ENCODE measurements around the gene RANBP10. TPM values are rescaled to one million over a fixed set of nuclear protein-coding genes. Genes with fewer than 3 reads are reported as not detected.

The RANBP10 gene
- total and polyA plus RNA-seq, 2 of the 8 experiments (the other 6 are each of a cell fraction or from before 2014, with no cell fraction given) = 14.2 to 16.8 TPM

DNA sequence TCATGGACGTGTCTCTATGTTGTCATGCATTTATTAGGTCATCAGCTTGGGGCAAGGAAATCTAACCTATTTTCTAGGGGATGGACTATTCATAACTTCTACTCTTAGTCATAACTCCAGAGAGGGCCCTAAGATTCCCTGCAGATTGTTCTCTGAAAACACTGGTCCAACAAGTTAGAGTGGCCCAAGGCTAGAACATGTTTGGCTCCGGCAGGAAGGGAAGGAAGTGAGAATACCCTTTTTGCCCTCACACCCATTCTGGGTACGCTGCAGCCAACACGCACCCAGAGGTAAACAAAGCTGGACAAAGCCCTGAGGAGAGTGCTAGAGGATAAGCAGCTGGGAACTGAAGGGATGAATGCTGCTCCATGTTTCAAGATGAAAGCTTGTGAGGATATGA is 129.8 kb downstream of the RANBP10 start:
- Histone ChIP-seq H2BK5ac (ENCODE audit: low read depth, low read length) (no peak overlapping the region), H2BK12ac (ENCODE audit: low read depth, low read length) (no peak overlapping the region), H3K79me2 (ENCODE audit: control insufficient read depth in 1 of 2, insufficient read depth in 2 of 2, low read length in 2 of 2) (no peaks in the 10 kb centered on the region), H3K14ac (ENCODE audit: insufficient read length) (no peak overlapping the region), H3K79me1 (ENCODE audit: low read depth, low read length) (no peaks in the 10 kb centered on the region; the same call in none of the 2 replicates), H3K4ac (replicated peaks; ENCODE audit: insufficient read length, low read depth, low read length) (no peak overlapping the region), H3K9ac (replicated peaks in 1 of 4; ENCODE audit: extremely low read depth in 1 of 4, low read depth in 3 of 4, low read length in 3 of 4) (no peak overlapping the region), H2BK15ac (ENCODE audit: low read length) (no peak overlapping the region), H3K27me3 (replicated peaks in 1 of 4; ENCODE audit: control insufficient read depth in 3 of 4, extremely low read depth in 1 of 4, insufficient read depth in 3 of 4, low read length in 3 of 4) (no peaks in the 10 kb centered on the region), H3K9me3 (ENCODE audit: insufficient read depth in 2 of 2, low read depth in 1 of 2, low read length in 1 of 2) (no peaks in the 10 kb centered on the region), H3K56ac (replicated peaks; ENCODE audit: insufficient read length, low read depth, low read length) (no peak overlapping the region), H3K23me2 (ENCODE audit: low read depth, low read length) (no peaks in the 10 kb centered on the region), H3K4me1 (replicated peaks in 1 of 4; ENCODE audit: control insufficient read depth in 3 of 4, insufficient read depth in 4 of 4, low read length in 3 of 4) (peaks cover 0 to 3% (median 0%) of the 10 kb centered on the region in 4 experiments; a peak in 1 of 7 replicates), H4K8ac (ENCODE audit: extremely low read depth, insufficient read depth, low read length) (no peak overlapping the region), H3K27ac (ENCODE audit: low read depth, low read length) (no peak overlapping the region), H2AFZ (ENCODE audit: low read length) (no peak overlapping the region), H3K36me3 (ENCODE audit: control insufficient read depth in 2 of 4, insufficient read depth in 4 of 4, low read length in 3 of 4) (peaks cover 0 to 3% (median 0%) of the 10 kb centered on the region in 4 experiments; a peak in 1 of 8 replicates), H3K4me3 (ENCODE audit: extremely low read depth in 1 of 4, insufficient read depth in 2 of 4, low read depth in 3 of 4, low read length in 4 of 4) (no peak overlapping the region), H3K18ac (ENCODE audit: extremely low read depth, low read length) (no peak overlapping the region), H2BK120ac (replicated peaks; ENCODE audit: low read depth, low read length) (no peak overlapping the region), H3K23ac (ENCODE audit: insufficient read length) (no peak overlapping the region), H4K20me1 (replicated peaks in 1 of 2; ENCODE audit: control insufficient read depth in 1 of 2, insufficient read depth in 2 of 2, low read length in 2 of 2) (peaks cover 0 to 8% of the 10 kb centered on the region in 2 experiments), H4K91ac (replicated peaks; ENCODE audit: insufficient read length, low read length) (no peak overlapping the region), H2AK5ac (ENCODE audit: low read depth, low read length) (no peak overlapping the region), H4K5ac (ENCODE audit: insufficient read length, low read depth, low read length) (no peak overlapping the region), H3K4me2 (ENCODE audit: insufficient read depth in 1 of 2, low read depth in 2 of 2, low read length in 2 of 2) (no peak overlapping the region), H2BK20ac (ENCODE audit: low read length) (no peak overlapping the region)
- ChIA-PET POLR2A (ENCODE audit: partially characterized antibody) (interaction anchor here (0.6 to 0.9 kb wide), 3 partner anchors 38 to 157 kb away, joined by 3 to 4 read pairs (median 3); no protein-coding TSS in a partner anchor), CTCF (ENCODE audit: partially characterized antibody) (interaction anchor here (0.6 to 5.5 kb wide), 6 partner anchors 10 to 182 kb away, joined by 3 to 46 read pairs (median 3); partner anchors contain the start of genes C16orf86 and ENKD1)
- FAIRE-seq (no peak), DNase-seq (ENCODE audit: low read depth in 1 of 2, low spot score in 2 of 2) (no peak)
- TF ChIP-seq CBX5 (IDR thresholded peaks at IDR 0.05; ENCODE audit: low read depth, low read length) (no peak), NRF1 (IDR thresholded peaks at IDR 0.05; ENCODE audit: low read depth, low read length) (no peak), SP4 (IDR thresholded peaks at IDR 0.05; ENCODE audit: low read length) (no peak), CBX8 (IDR thresholded peaks at IDR 0.05; ENCODE audit: borderline replicate concordance, low read depth, low read length) (no peak), RAD21 (IDR thresholded peaks at IDR 0.05 in 1 of 2, conservative IDR thresholded peaks at IDR 0.05 in 1 of 2; ENCODE audit: low read depth in 2 of 2, low read length in 2 of 2) (no peak), HDAC2 (IDR thresholded peaks at IDR 0.05; ENCODE audit: borderline replicate concordance in 1 of 2, low read depth in 2 of 2, low read length in 2 of 2) (no peak)
- TF ChIP-seq, protein P1, sequence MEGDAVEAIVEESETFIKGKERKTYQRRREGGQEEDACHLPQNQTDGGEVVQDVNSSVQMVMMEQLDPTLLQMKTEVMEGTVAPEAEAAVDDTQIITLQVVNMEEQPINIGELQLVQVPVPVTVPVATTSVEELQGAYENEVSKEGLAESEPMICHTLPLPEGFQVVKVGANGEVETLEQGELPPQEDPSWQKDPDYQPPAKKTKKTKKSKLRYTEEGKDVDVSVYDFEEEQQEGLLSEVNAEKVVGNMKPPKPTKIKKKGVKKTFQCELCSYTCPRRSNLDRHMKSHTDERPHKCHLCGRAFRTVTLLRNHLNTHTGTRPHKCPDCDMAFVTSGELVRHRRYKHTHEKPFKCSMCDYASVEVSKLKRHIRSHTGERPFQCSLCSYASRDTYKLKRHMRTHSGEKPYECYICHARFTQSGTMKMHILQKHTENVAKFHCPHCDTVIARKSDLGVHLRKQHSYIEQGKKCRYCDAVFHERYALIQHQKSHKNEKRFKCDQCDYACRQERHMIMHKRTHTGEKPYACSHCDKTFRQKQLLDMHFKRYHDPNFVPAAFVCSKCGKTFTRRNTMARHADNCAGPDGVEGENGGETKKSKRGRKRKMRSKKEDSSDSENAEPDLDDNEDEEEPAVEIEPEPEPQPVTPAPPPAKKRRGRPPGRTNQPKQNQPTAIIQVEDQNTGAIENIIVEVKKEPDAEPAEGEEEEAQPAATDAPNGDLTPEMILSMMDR (IDR thresholded peaks at IDR 0.05; ENCODE audit: control extremely low read depth in 1 of 3, insufficient read depth in 1 of 3, low read depth in 1 of 3, low read length in 3 of 3) = no peak
- 98% methylated on average over 4 of the region's 4 CpGs; no CpG with 5 or more reads in 1 of the 2 experiments for WGBS, 2 experiments (ENCODE audit: extremely low coverage in 1 of 2, insufficient coverage in 1 of 2, insufficient read length in 1 of 2, insufficient replicate concordance in 2 of 2, low coverage in 1 of 2, low lambda C conversion rate in 2 of 2, missing lambda C conversion rate in 1 of 2)
